CD4-positive, alpha-beta T cell (primary cell): ENCODE measurements around the gene CEP170B. TPM values are rescaled to one million over a fixed set of nuclear protein-coding genes. Genes with fewer than 3 reads are reported as not detected.
A peak's percentile ranks its signal among the peaks of the same experiment; 100 is the strongest.

ENCODE experiments used
- ATAC-seq: fragments of 200-7000 bp; cut with Tn5 transposase; one replicate; pipeline ENCODE4 v1.10.0; 2022; ENCODE audit warnings: mild to moderate bottlenecking; ENCODE audit not compliant: poor library complexity
- CTCF ChIA-PET: fragments of 350-600 bp; sonication (Branson Sonifier 250); formaldehyde crosslinking; loops from one replicate; lab custom pipeline; 2021; ENCODE audit warnings: antibody characterized with exemption, inconsistent platforms; lab: Charles Lee
- POLR2A ChIA-PET: fragments of 350-600 bp; sonication (Branson Sonifier 250); formaldehyde crosslinking; loops from one replicate; lab custom pipeline; 2021; ENCODE audit warnings: antibody characterized with exemption, inconsistent platforms; lab: Charles Lee
- DNase-seq, 14 experiments: peaks; one replicate each; pipeline ENCODE4 v3.0.0-alpha.2; 2013 to 2020; ENCODE audit warnings: mixed read lengths in 2 of 14
- H3K27ac ChIP-seq, 2 donors: one replicate each; pipeline versions ENCODE4 v1.5.1 to v1.7.0; 2013; ENCODE audit warnings: low read length in 2 of 2, low read depth in 1 of 2, mild to moderate bottlenecking in 1 of 2
- H3K27me3 ChIP-seq, 2 experiments: 1 replicate in 1 of 2; 2 replicates in 1 of 2; pipeline versions ENCODE4 v1.6.1 to v1.7.0; 2013; ENCODE audit warnings: low read length in 2 of 2, control low read depth in 1 of 2, mild to moderate bottlenecking in 1 of 2, moderate library complexity in 1 of 2; ENCODE audit not compliant: insufficient read depth in 2 of 2, control insufficient read depth in 1 of 2
- H3K36me3 ChIP-seq: one replicate; pipeline ENCODE4 v1.6.1; 2013; ENCODE audit warnings: low read length, control low read depth; ENCODE audit not compliant: insufficient read depth
- H3K4me1 ChIP-seq: one replicate; pipeline ENCODE4 v1.6.1; 2013; ENCODE audit warnings: low read length, control low read depth; ENCODE audit not compliant: insufficient read depth
- H3K4me3 ChIP-seq: one replicate; pipeline ENCODE4 v1.5.1; 2013; ENCODE audit warnings: mild to moderate bottlenecking, low read length, moderate library complexity
- H3K9me3 ChIP-seq, 2 experiments: 1 replicate in 1 of 2; 2 replicates in 1 of 2; pipeline versions ENCODE4 v1.6.1 to v1.7.0; 2013; ENCODE audit warnings: low read length in 2 of 2, mild to moderate bottlenecking in 2 of 2, control low read depth in 1 of 2, moderate library complexity in 1 of 2; ENCODE audit not compliant: control insufficient read depth in 1 of 2, insufficient read depth in 1 of 2
- H3K27ac Mint-ChIP-seq: one replicate; pipeline ENCODE4 v1.8.0; 2020; ENCODE audit warnings: mixed read lengths
- H3K27me3 Mint-ChIP-seq: one replicate; pipeline ENCODE4 v1.8.0; 2021; ENCODE audit warnings: mixed read lengths
- H3K36me3 Mint-ChIP-seq: one replicate; pipeline ENCODE4 v1.8.0; 2021; ENCODE audit warnings: low read depth, mixed read lengths
- H3K4me1 Mint-ChIP-seq: one replicate; pipeline ENCODE4 v1.8.0; 2021; ENCODE audit warnings: low read depth, mixed read lengths
- H3K4me3 Mint-ChIP-seq: one replicate; pipeline ENCODE4 v1.8.0; 2020; ENCODE audit warnings: mild to moderate bottlenecking, mixed read lengths
- H3K9me3 Mint-ChIP-seq: one replicate; pipeline ENCODE4 v1.8.0; 2020; ENCODE audit warnings: mixed read lengths
- intact Hi-C, 2 experiments: fragments of 100-400 bp; cut with DNase I in 1 of 2; cut with micrococcal nuclease in 1 of 2; formaldehyde crosslinking; loops; one replicate each; pipeline versions ENCODE4 v1.15.1 to v1.9.0; 2023 to 2025; cut with DNase I, micrococcal nuclease
- total RNA-seq, 174 experiments: library from RNA in 2 of 174; stranded (reverse) in 2 of 174; gene quantifications; one replicate each; pipeline ENCODE4 v1.2.3 and lab custom pipeline; 2021 to 2026
- TF ChIP-seq, protein P1 (sequence below): fragments of 200-600 bp; IDR thresholded peaks from one replicate; pipeline ENCODE4 v1.8.0; 2022; ENCODE audit warnings: antibody characterized with exemption, mild to moderate bottlenecking

The CEP170B gene
- total RNA-seq, 2 experiments from 2014 or later = 4.4 to 4.7 TPM

DNA sequence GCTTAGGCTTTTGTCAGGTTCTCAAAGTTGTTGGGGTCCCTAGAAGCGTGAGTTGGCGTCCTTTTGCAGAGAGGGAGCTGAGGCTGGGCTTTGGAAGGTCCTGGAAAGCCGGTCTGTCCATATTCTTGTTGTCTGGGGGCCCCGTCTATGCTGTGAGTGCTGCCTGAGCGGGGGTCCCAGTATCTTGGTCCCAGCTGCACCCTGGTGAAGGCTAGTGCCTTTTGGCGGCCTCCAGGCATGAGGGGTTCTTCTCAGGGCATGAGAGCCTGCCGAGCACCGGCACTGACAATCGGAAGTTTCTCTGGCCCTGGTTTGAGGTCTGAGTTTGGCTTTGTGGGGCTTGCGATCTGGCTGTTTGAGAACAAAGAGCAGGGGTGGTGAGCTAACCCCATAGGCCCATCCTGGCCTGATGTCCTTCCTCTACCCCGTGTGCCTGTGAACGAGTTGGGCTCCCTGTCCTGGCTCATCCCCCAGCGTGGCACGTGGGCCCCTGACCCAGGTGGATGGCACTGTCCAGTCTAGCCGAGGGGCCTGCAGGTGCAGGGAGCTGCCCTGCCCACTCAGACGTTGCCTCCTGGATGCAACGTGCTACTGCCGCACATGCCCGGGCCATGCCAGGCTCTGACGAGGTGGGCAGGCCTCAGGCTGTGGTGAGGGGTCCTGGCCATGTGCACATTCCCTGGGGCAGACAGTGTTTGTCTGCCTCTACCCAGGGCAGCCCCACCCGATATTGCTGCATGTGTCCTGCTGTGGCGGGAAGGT is 3.9 kb downstream of the CEP170B start:
- Mint-ChIP-seq H3K9me3 (no peaks in the 10 kb centered on the region), H3K4me1 (peaks cover 6% of the 10 kb centered on the region), H3K4me3 (no peak overlapping the region), H3K27me3 (peaks cover 12% of the 10 kb centered on the region), H3K36me3 (no peaks in the 10 kb centered on the region), H3K27ac (no peak overlapping the region)
- Histone ChIP-seq H3K27me3 (peaks cover 12 to 20% of the 10 kb centered on the region in 2 experiments), H3K36me3 (no peaks in the 10 kb centered on the region), H3K4me3 (no peak overlapping the region), H3K9me3 (peaks cover 0 to 9% of the 10 kb centered on the region in 2 experiments), H3K27ac (no peak overlapping the region), H3K4me1 (peaks cover 18% of the 10 kb centered on the region)
- DNase-seq (peak in 1 of 14 experiments; percentile 19), ATAC-seq (no peak)
- intact Hi-C loops = no loop called here
- TF ChIP-seq, protein P1, sequence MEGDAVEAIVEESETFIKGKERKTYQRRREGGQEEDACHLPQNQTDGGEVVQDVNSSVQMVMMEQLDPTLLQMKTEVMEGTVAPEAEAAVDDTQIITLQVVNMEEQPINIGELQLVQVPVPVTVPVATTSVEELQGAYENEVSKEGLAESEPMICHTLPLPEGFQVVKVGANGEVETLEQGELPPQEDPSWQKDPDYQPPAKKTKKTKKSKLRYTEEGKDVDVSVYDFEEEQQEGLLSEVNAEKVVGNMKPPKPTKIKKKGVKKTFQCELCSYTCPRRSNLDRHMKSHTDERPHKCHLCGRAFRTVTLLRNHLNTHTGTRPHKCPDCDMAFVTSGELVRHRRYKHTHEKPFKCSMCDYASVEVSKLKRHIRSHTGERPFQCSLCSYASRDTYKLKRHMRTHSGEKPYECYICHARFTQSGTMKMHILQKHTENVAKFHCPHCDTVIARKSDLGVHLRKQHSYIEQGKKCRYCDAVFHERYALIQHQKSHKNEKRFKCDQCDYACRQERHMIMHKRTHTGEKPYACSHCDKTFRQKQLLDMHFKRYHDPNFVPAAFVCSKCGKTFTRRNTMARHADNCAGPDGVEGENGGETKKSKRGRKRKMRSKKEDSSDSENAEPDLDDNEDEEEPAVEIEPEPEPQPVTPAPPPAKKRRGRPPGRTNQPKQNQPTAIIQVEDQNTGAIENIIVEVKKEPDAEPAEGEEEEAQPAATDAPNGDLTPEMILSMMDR = no peak
- ChIA-PET CTCF (no interaction called here), POLR2A (no interaction called here)

DNA sequence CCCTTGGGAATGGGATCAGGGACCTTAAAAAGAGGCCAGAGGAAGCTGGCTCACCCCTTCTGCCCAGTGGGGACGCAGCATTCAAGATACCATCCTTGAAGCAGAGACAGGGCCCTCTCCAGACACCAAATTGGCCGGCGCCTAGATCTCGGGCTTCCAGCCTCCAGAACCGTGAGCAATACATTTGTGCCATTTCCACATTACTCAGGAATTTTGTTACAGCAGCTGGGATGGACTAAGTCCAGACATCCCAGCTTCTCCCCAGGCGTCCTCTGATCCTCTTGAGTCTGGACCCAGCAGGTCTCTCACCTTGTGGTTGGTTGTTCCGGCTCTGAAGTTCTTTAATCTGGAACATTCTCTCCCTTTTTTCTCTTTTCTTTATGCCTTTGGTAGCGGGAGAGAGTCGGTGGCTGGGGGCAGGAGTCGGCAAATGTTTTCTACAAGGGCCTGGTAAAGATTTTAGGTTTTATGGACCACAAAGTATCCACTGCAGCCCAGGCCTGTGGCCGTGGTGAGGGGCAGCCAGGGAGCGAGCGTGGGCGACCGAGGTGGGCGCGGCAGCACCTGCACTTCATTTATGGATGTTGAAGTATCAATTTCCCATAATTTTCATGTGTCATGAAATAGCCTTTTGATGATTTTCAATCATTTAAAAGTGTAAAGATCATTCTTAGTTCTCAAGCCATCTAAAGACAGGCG is 4.8 kb downstream of the CEP170B start:
- CTCF ChIA-PET = no interaction called here
- no peak overlapping the region for H3K27ac Mint-ChIP-seq
- TF ChIP-seq, protein P1 = no peak
- H3K27me3 Mint-ChIP-seq = peaks cover 12% of the 10 kb centered on the region
- Histone ChIP-seq H3K27me3 (peaks cover 12 to 22% of the 10 kb centered on the region in 2 experiments), H3K27ac (no peak overlapping the region), H3K36me3 (no peaks in the 10 kb centered on the region), H3K4me3 (no peak overlapping the region), H3K4me1 (peaks cover 11% of the 10 kb centered on the region), H3K9me3 (peaks cover 0 to 9% of the 10 kb centered on the region in 2 experiments)
- no peaks in the 10 kb centered on the region for H3K9me3 Mint-ChIP-seq
- no peak for DNase-seq
- POLR2A ChIA-PET = interaction anchor here (1.0 kb wide), 1 partner anchor 101 kb away, joined by 3 read pairs; no protein-coding TSS in a partner anchor
- H3K4me1 Mint-ChIP-seq = no peaks in the 10 kb centered on the region
- intact Hi-C loops = loop anchor here in 1 of 2 experiments (1.0 kb wide), 1 partner anchor 102 kb away; no protein-coding TSS in a partner anchor
- no peaks in the 10 kb centered on the region for H3K36me3 Mint-ChIP-seq
- H3K4me3 Mint-ChIP-seq = no peak overlapping the region
- ATAC-seq = no peak

DNA sequence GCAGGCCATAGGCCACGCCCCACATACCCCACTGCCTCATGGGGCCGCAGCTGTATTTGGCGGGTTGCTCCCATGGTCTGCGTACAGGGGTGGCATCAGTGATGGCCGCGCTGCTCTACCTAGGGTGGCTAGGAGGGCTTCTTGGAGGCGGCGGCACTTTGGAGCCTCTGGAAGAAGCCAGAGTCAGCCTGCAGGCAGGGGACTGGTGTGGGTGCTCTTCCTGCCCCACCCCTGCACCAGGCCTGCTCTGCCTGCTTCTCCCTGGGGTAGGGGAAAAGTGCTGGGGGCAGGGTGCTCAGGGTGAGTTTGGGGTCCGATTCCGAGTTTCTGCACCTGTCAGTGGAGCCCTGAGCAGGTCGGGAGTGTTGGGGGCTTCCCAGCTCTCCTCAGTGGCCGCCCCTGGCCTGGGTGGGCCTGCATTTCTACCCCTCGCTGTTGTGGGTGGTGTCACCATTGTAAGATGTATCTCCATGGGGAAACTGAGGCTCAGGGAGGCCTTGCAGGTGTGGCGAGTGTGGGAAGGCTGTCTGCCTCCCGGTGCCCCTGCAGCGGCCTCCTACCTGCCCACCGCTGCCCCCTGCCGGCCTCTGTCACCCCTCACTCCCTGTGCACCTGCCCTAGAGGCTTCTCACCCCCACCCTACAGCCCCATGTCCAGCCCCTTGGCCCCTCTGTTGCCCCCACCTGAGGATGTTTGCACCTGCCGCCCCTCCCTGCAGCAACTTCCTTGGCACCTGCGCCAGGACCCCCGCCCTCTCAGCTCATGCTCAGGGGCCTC is 5.5 kb downstream of the CEP170B start:
- no peak overlapping the region for H3K27ac Mint-ChIP-seq
- Histone ChIP-seq H3K4me1 (peaks cover 11% of the 10 kb centered on the region), H3K36me3 (no peaks in the 10 kb centered on the region), H3K9me3 (peaks cover 0 to 9% of the 10 kb centered on the region in 2 experiments), H3K27ac (no peak overlapping the region), H3K4me3 (no peak overlapping the region), H3K27me3 (peaks cover 12 to 22% of the 10 kb centered on the region in 2 experiments)
- CTCF ChIA-PET = no interaction called here
- H3K36me3 Mint-ChIP-seq = no peaks in the 10 kb centered on the region
- DNase-seq (peak in 13 of 14 experiments; percentile 23 to 68 (median 41)), ATAC-seq (peak; percentile 66)
- no peaks in the 10 kb centered on the region for H3K4me1 Mint-ChIP-seq
- TF ChIP-seq, protein P1 = peak; percentile 27
- H3K27me3 Mint-ChIP-seq = peaks cover 12% of the 10 kb centered on the region
- no peaks in the 10 kb centered on the region for H3K9me3 Mint-ChIP-seq
- POLR2A ChIA-PET = interaction anchor here (1.0 kb wide), 1 partner anchor 102 kb away, joined by 3 read pairs; no protein-coding TSS in a partner anchor
- no peak overlapping the region for H3K4me3 Mint-ChIP-seq
- intact Hi-C loops = loop anchor here in 1 of 2 experiments (1.0 kb wide), 1 partner anchor 102 kb away; no protein-coding TSS in a partner anchor
